Upper lobe of left lung (tissue), 4 donors: Measurements from ENCODE around the gene MAF.

Experiments
- EP300 ChIP-seq, 4 donors: sonication (generic); formaldehyde crosslinking; IDR thresholded peaks; one replicate each; pipeline ENCODE4 v1.5.1; 2017; ENCODE audit warnings: antibody characterized with exemption in 4 of 4, control low read depth in 2 of 4
- POLR2A ChIP-seq, 4 donors: fragments of 450-650 bp; IDR thresholded peaks; one replicate each; pipeline ENCODE4 v1.5.1; 2016 to 2017; ENCODE audit warnings: antibody characterized with exemption in 4 of 4, mild to moderate bottlenecking in 2 of 4
- TF ChIP-seq, protein P1 (sequence below), 6 experiments: fragments of 450-650 bp in 4 of 6; fragments of 200-600 bp in 2 of 6; sonication (generic) in 2 of 6; IDR thresholded peaks; one replicate each; pipeline ENCODE4 v1.5.1; 2016 to 2019; ENCODE audit warnings: antibody characterized with exemption in 6 of 6

GRCh38 chr16:79557421-79557820 is 43.1 kb downstream of the MAF start:
- TF ChIP-seq, protein P1, sequence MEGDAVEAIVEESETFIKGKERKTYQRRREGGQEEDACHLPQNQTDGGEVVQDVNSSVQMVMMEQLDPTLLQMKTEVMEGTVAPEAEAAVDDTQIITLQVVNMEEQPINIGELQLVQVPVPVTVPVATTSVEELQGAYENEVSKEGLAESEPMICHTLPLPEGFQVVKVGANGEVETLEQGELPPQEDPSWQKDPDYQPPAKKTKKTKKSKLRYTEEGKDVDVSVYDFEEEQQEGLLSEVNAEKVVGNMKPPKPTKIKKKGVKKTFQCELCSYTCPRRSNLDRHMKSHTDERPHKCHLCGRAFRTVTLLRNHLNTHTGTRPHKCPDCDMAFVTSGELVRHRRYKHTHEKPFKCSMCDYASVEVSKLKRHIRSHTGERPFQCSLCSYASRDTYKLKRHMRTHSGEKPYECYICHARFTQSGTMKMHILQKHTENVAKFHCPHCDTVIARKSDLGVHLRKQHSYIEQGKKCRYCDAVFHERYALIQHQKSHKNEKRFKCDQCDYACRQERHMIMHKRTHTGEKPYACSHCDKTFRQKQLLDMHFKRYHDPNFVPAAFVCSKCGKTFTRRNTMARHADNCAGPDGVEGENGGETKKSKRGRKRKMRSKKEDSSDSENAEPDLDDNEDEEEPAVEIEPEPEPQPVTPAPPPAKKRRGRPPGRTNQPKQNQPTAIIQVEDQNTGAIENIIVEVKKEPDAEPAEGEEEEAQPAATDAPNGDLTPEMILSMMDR (IDR thresholded peaks at IDR 0.05), result no peak
- no peak for TF ChIP-seq EP300 (IDR thresholded peaks at IDR 0.05)
- TF ChIP-seq POLR2A (IDR thresholded peaks at IDR 0.05), result no peak
